Neural cell (in vitro differentiated cells): ENCODE data around the gene G2E3. TPM values are rescaled to one million over a fixed set of nuclear protein-coding genes. Genes with fewer than 3 reads are reported as not detected.

Experiments
- H2AFZ ChIP-seq: fragments of 200-600, 300-800 bp; sonication (generic), shearing (Covaris generic); 2 replicates; pipeline ENCODE4 v1.6.0; 2014; ENCODE audit warnings: low read depth, mild to moderate bottlenecking, antibody characterized with exemption, low read length, moderate library complexity
- H3F3A ChIP-seq: fragments of 200-600 bp; shearing (Covaris generic); 2 replicates; pipeline ENCODE4 v1.6.1; 2016; ENCODE audit warnings: mild to moderate bottlenecking, moderate library complexity, mixed read lengths, antibody characterized with exemption, low read length; ENCODE audit not compliant: insufficient read depth, poor library complexity, severe bottlenecking
- H3K27ac ChIP-seq: fragments of 200-600, 300-800 bp; sonication (generic), shearing (Covaris generic); 2 replicates; pipeline ENCODE4 v1.5.1; 2014; ENCODE audit warnings: mild to moderate bottlenecking, low read length, moderate library complexity
- H3K27me3 ChIP-seq: fragments of 300-800, 200-600 bp; sonication (generic), shearing (Covaris generic); 2 replicates; pipeline ENCODE4 v1.6.0; 2014; ENCODE audit warnings: mild to moderate bottlenecking, low read depth, low read length, moderate library complexity; ENCODE audit not compliant: insufficient read depth
- H3K36me3 ChIP-seq: fragments of 300-800, 200-600 bp; sonication (generic), shearing (Covaris generic); 2 replicates; pipeline ENCODE4 v1.5.1; 2014; ENCODE audit warnings: mild to moderate bottlenecking, antibody characterized with exemption, low read length, moderate library complexity; ENCODE audit not compliant: insufficient read depth
- H3K4me2 ChIP-seq: fragments of 300-800, 200-600 bp; sonication (generic), shearing (Covaris generic); 2 replicates; pipeline ENCODE4 v1.6.0; 2014; ENCODE audit warnings: mild to moderate bottlenecking, low read length
- H3K4me3 ChIP-seq: fragments of 300-800, 200-600 bp; sonication (generic), shearing (Covaris generic); 2 replicates; pipeline ENCODE4 v1.5.1; 2014; ENCODE audit warnings: mild to moderate bottlenecking, low read length, moderate library complexity
- H3K79me2 ChIP-seq: fragments of 200-600 bp; shearing (Covaris generic); replicated peaks from 2 replicates; pipeline ENCODE4 v1.6.0; 2014; ENCODE audit warnings: mild to moderate bottlenecking, low read length, moderate library complexity; ENCODE audit not compliant: insufficient read depth
- H3K9ac ChIP-seq: fragments of 300-800, 200-600 bp; sonication (generic), shearing (Covaris generic); 2 replicates; pipeline ENCODE4 v1.6.1; 2016; ENCODE audit warnings: mild to moderate bottlenecking, low read length, mixed read lengths
- H3K9me2 ChIP-seq: fragments of 200-600 bp; shearing (Covaris generic); 2 replicates; pipeline ENCODE4 v1.6.1; 2016; ENCODE audit warnings: mild to moderate bottlenecking, low read length, mixed read lengths; ENCODE audit not compliant: insufficient read depth
- H3K9me3 ChIP-seq: fragments of 200-600, 300-800 bp; sonication (generic), shearing (Covaris generic); 2 replicates; pipeline ENCODE4 v1.6.1; 2016; ENCODE audit warnings: mild to moderate bottlenecking, mixed run types, low read length, moderate library complexity, mixed read lengths
- H4K20me1 ChIP-seq: fragments of 200-600 bp; shearing (Covaris generic); 2 replicates; pipeline ENCODE4 v1.6.1; 2016; ENCODE audit warnings: mild to moderate bottlenecking, mixed run types; ENCODE audit not compliant: insufficient read depth
- EP300 ChIP-seq: fragments of 450-650 bp; conservative IDR thresholded peaks from 2 replicates; pipeline ENCODE4 v1.6.1; 2014; ENCODE audit warnings: antibody characterized with exemption, mild to moderate bottlenecking, moderate library complexity; ENCODE audit not compliant: poor library complexity, severe bottlenecking
- EZH2 ChIP-seq: fragments of 200-600, 300-800 bp; shearing (Covaris generic), sonication (generic); IDR thresholded peaks from 2 replicates; pipeline ENCODE4 v1.6.1; 2014; ENCODE audit warnings: antibody characterized with exemption, low read length, borderline replicate concordance, mild to moderate bottlenecking; ENCODE audit not compliant: insufficient read depth, poor library complexity, severe bottlenecking
- MXI1 ChIP-seq: fragments of 450-650 bp; conservative IDR thresholded peaks from 2 replicates; pipeline ENCODE4 v1.6.1; 2014; ENCODE audit warnings: antibody characterized with exemption, mild to moderate bottlenecking; ENCODE audit not compliant: poor library complexity, severe bottlenecking
- POLR2AphosphoS5 ChIP-seq: IDR thresholded peaks from 2 replicates; pipeline ENCODE4 v1.6.1; 2012
- RAD21 ChIP-seq: fragments of 450-650 bp; conservative IDR thresholded peaks from 2 replicates; pipeline ENCODE4 v1.6.1; 2014; ENCODE audit warnings: antibody characterized with exemption, mild to moderate bottlenecking, moderate library complexity
- SMC3 ChIP-seq: fragments of 450-650 bp; conservative IDR thresholded peaks from 2 replicates; pipeline ENCODE4 v1.6.1; 2014; ENCODE audit warnings: antibody characterized with exemption, mild to moderate bottlenecking, moderate library complexity; ENCODE audit not compliant: poor library complexity
- TAF1 ChIP-seq: IDR thresholded peaks from 2 replicates; pipeline ENCODE4 v1.6.1; 2012; ENCODE audit warnings: low read depth
- polyA plus RNA-seq: library from polyadenylated mRNA; depleted of rRNA; stranded (reverse); fragments of >200 nt; gene quantifications from 2 replicates; pipeline ENCODE4 v1.2.3, GENCODE V29; 2014
- TF ChIP-seq, protein P1 (sequence below): IDR thresholded peaks from 2 replicates; pipeline ENCODE4 v1.6.1; 2012; ENCODE audit warnings: borderline replicate concordance
- TF ChIP-seq, protein P2 (sequence below): fragments of 450-650 bp; IDR thresholded peaks from 2 replicates; pipeline ENCODE4 v1.5.1; 2014; ENCODE audit warnings: antibody characterized with exemption, mild to moderate bottlenecking, moderate library complexity; ENCODE audit not compliant: poor library complexity, severe bottlenecking

The G2E3 gene
- polyA plus RNA-seq, 1 donor from 2014 or later: 35.4 TPM

DNA sequence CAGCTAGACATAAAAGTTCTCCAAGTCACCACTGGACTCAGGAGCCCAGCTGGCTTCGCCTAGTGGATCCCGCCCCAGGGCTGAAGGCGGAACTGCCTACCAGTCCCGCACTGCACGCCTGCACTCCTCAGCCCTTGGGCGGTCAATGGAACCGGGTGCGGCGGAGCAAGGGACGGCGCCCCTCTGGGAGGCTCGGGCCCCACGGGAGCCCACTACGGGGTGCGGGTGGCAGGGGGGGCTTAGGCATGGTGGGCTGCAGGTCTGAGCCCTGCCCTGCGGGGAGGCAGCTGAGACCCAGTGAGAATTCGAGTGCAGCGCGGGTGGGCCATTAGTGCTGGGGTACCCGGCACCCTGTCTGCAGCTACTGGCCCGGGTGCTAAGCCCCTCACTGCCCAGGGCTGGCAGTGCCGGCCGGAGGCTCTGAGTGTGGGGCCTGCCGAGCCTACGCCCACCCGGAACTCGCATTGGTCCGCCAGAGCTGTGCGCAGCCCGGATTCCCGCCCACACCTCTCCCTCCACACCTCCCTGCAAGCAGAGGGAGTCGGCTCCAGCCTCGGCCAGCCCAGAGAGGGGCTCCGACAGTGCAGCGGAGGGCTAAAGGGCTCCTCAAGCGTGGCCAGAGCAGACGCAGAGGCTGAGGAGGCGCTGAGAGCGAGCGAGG is 11.4 kb upstream of the G2E3 start:
- Histone ChIP-seq H3K27me3 (no peaks in the 10 kb centered on the region), H4K20me1 (no peaks in the 10 kb centered on the region), H3K9me2 (no peaks in the 10 kb centered on the region), H3K36me3 (no peaks in the 10 kb centered on the region), H3K9ac (no peak overlapping the region), H3F3A (no peaks in the 10 kb centered on the region), H3K4me2 (no peak overlapping the region), H3K9me3 (no peaks in the 10 kb centered on the region), H3K79me2 (no peaks in the 10 kb centered on the region), H2AFZ (no peak overlapping the region), H3K4me3 (no peak overlapping the region), H3K27ac (no peak overlapping the region)
- TF ChIP-seq, protein P1, sequence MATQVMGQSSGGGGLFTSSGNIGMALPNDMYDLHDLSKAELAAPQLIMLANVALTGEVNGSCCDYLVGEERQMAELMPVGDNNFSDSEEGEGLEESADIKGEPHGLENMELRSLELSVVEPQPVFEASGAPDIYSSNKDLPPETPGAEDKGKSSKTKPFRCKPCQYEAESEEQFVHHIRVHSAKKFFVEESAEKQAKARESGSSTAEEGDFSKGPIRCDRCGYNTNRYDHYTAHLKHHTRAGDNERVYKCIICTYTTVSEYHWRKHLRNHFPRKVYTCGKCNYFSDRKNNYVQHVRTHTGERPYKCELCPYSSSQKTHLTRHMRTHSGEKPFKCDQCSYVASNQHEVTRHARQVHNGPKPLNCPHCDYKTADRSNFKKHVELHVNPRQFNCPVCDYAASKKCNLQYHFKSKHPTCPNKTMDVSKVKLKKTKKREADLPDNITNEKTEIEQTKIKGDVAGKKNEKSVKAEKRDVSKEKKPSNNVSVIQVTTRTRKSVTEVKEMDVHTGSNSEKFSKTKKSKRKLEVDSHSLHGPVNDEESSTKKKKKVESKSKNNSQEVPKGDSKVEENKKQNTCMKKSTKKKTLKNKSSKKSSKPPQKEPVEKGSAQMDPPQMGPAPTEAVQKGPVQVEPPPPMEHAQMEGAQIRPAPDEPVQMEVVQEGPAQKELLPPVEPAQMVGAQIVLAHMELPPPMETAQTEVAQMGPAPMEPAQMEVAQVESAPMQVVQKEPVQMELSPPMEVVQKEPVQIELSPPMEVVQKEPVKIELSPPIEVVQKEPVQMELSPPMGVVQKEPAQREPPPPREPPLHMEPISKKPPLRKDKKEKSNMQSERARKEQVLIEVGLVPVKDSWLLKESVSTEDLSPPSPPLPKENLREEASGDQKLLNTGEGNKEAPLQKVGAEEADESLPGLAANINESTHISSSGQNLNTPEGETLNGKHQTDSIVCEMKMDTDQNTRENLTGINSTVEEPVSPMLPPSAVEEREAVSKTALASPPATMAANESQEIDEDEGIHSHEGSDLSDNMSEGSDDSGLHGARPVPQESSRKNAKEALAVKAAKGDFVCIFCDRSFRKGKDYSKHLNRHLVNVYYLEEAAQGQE: no peak
- TF ChIP-seq POLR2AphosphoS5 (no peak), TAF1 (no peak), EP300 (no peak)
- TF ChIP-seq, protein P2, sequence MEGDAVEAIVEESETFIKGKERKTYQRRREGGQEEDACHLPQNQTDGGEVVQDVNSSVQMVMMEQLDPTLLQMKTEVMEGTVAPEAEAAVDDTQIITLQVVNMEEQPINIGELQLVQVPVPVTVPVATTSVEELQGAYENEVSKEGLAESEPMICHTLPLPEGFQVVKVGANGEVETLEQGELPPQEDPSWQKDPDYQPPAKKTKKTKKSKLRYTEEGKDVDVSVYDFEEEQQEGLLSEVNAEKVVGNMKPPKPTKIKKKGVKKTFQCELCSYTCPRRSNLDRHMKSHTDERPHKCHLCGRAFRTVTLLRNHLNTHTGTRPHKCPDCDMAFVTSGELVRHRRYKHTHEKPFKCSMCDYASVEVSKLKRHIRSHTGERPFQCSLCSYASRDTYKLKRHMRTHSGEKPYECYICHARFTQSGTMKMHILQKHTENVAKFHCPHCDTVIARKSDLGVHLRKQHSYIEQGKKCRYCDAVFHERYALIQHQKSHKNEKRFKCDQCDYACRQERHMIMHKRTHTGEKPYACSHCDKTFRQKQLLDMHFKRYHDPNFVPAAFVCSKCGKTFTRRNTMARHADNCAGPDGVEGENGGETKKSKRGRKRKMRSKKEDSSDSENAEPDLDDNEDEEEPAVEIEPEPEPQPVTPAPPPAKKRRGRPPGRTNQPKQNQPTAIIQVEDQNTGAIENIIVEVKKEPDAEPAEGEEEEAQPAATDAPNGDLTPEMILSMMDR: no peak

DNA sequence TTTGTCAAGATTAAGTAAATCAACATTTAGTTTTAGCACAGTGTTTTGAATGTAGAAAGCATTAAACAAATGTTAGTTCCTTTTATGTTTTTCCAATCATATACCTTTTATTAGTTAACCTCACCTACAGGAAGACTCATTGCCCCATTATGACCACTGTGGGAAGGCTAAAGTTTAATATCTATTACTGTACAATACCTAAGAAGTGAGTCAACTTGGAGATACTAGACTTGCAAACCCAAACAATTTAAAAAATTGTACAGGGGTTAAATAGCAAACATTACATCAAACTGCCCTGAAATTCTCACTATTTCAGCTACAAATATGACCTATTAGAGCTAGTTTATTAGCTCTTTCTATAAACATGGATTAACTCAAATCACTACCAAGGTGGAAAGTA is 8.6 kb upstream of the G2E3 start:
- Histone ChIP-seq H3K4me3 (no peak overlapping the region), H3K9me3 (no peaks in the 10 kb centered on the region), H3K36me3 (no peaks in the 10 kb centered on the region), H2AFZ (no peak overlapping the region), H3F3A (no peaks in the 10 kb centered on the region), H3K4me2 (no peak overlapping the region), H3K27me3 (no peaks in the 10 kb centered on the region), H4K20me1 (no peaks in the 10 kb centered on the region), H3K9me2 (no peaks in the 10 kb centered on the region), H3K79me2 (no peaks in the 10 kb centered on the region), H3K9ac (no peak overlapping the region), H3K27ac (no peak overlapping the region)
- TF ChIP-seq MXI1 (no peak), SMC3 (no peak), RAD21 (no peak), EZH2 (no peak), EP300 (no peak)
- TF ChIP-seq, protein P2: no peak
